Thymus (tissue), 11 donors: Measurements from ENCODE around the gene HOXC10. TPM values are rescaled to one million over a fixed set of nuclear protein-coding genes. Genes with fewer than 3 reads are reported as not detected.
A peak's percentile ranks its signal among the peaks of the same experiment; 100 is the strongest.

Experiments
- DNase-seq, 9 donors: peaks; one replicate each; pipeline ENCODE4 v3.0.0-alpha.2; 2013; ENCODE audit warnings: low spot score in 9 of 9, low read depth in 6 of 9, missing footprints in 1 of 9
- H3K27ac ChIP-seq, 2 donors: one replicate each; pipeline ENCODE4 v1.5.1; 2013; ENCODE audit warnings: control low read depth in 1 of 2, low read depth in 1 of 2, low read length in 1 of 2, mild to moderate bottlenecking in 1 of 2, moderate library complexity in 1 of 2
- H3K27me3 ChIP-seq, 2 donors: one replicate each; pipeline ENCODE4 v1.5.1; 2013; ENCODE audit warnings: low read length in 1 of 2; ENCODE audit not compliant: control insufficient read depth in 2 of 2, insufficient read depth in 1 of 2
- H3K36me3 ChIP-seq, 2 donors: one replicate each; pipeline ENCODE4 v1.5.1; 2013; ENCODE audit warnings: low read length in 1 of 2, mild to moderate bottlenecking in 1 of 2, moderate library complexity in 1 of 2; ENCODE audit not compliant: control insufficient read depth in 2 of 2, insufficient read depth in 2 of 2
- H3K4me1 ChIP-seq, 2 donors: one replicate each; pipeline ENCODE4 v1.5.1; 2013; ENCODE audit warnings: low read length in 2 of 2; ENCODE audit not compliant: control insufficient read depth in 2 of 2, insufficient read depth in 2 of 2
- H3K4me3 ChIP-seq, 2 donors: one replicate each; pipeline ENCODE4 v1.5.1; 2013; ENCODE audit warnings: low read length in 2 of 2, control low read depth in 1 of 2, mild to moderate bottlenecking in 1 of 2
- H3K9me3 ChIP-seq, 2 donors: one replicate each; pipeline ENCODE4 v1.5.1; 2013; ENCODE audit warnings: low read length in 1 of 2, mild to moderate bottlenecking in 1 of 2; ENCODE audit not compliant: control insufficient read depth in 2 of 2, insufficient read depth in 1 of 2
- WGBS: extraction: QIAGEN DNeasy Blood & Tissue Kit; methylation state at CpG from one replicate; pipeline ENCODE4 v1.1.7; 2013; 5-methylcytosine and 5-hydroxymethylcytosine counted together
- polyA plus RNA-seq: library from polyadenylated mRNA; stranded (reverse); fragments of 200-250 nt; gene quantifications from one replicate; pipeline ENCODE4 v1.2.3, GENCODE V29; 2013
- total RNA-seq: library from RNA; stranded (reverse); fragments of 120-200 nt; gene quantifications from one replicate; pipeline ENCODE4 v1.2.4, GENCODE V29; 2013
- donor health status: healthy.

HOXC10 gene
- total and polyA plus RNA-seq, 2 donors, result 0.14 TPM; not detected in 1

- Histone ChIP-seq H3K4me3 (no peak overlapping the region), H3K27ac (no peak overlapping the region), H3K36me3 (no peaks in the 10 kb centered on the region), H3K4me1 (peaks cover 3 to 6% of the 10 kb centered on the region in 2 donors), H3K27me3 (peaks cover 88 to 100% of the 10 kb centered on the region in 2 donors), H3K9me3 (peaks cover 0 to 5% of the 10 kb centered on the region in 2 donors)
- DNase-seq, result no peak
- 6% methylated on average over 26 of the region's 26 CpGs for WGBS
These were observed 20.5 kb downstream of the HOXC10 start for GRCh38 chr12:54005531-54005852.

GRCh38 chr12:54005853-54006558 is 21.1 kb downstream of the HOXC10 start:
- no peaks in the 10 kb centered on the region for H3K36me3 ChIP-seq
- peak; percentile 46 to 85 (median 65) for DNase-seq
- H3K27ac ChIP-seq, result no peak overlapping the region
- H3K9me3 ChIP-seq, result peaks cover 0 to 6% of the 10 kb centered on the region in 2 donors
- WGBS, result 2% methylated on average over 39 of the region's 39 CpGs
- H3K27me3 ChIP-seq, result peaks cover 87 to 100% of the 10 kb centered on the region in 2 donors
- peak overlapping the region in 1 of 2 donors; percentile 40 for H3K4me3 ChIP-seq
- H3K4me1 ChIP-seq, result peaks cover 3 to 6% of the 10 kb centered on the region in 2 donors

- peaks cover 3 to 6% of the 10 kb centered on the region in 2 donors for H3K4me1 ChIP-seq
- peaks cover 85 to 100% of the 10 kb centered on the region in 2 donors for H3K27me3 ChIP-seq
- H3K4me3 ChIP-seq, result peak overlapping the region in 1 of 2 donors; percentile 40
These were observed 21.7 kb downstream of the HOXC10 start for GRCh38 chr12:54006559-54007220.

GRCh38 chr12:54007538-54008259 is 22.8 kb downstream of the HOXC10 start:
- H3K4me1 ChIP-seq, result peaks cover 3 to 6% of the 10 kb centered on the region in 2 donors
- DNase-seq, result no peak
- peaks cover 0 to 4% of the 10 kb centered on the region in 2 donors for H3K9me3 ChIP-seq
- 41% methylated on average over 2 of the region's 2 CpGs for WGBS
- H3K36me3 ChIP-seq, result no peaks in the 10 kb centered on the region
- H3K27me3 ChIP-seq, result peaks cover 85 to 100% of the 10 kb centered on the region in 2 donors
- H3K4me3 ChIP-seq, result no peak overlapping the region
- no peak overlapping the region for H3K27ac ChIP-seq

More at GRCh38 chr12:54006559-54007220, 21.7 kb downstream of the HOXC10 start:
- no peaks in the 10 kb centered on the region for H3K36me3 ChIP-seq
- peaks cover 0 to 6% of the 10 kb centered on the region in 2 donors for H3K9me3 ChIP-seq
- H3K27ac ChIP-seq, result no peak overlapping the region
- 10% methylated on average over 22 of the region's 22 CpGs for WGBS
- DNase-seq, result no peak

- peaks cover 0 to 4% of the 10 kb centered on the region in 2 donors for H3K9me3 ChIP-seq
- H3K4me3 ChIP-seq, result no peak overlapping the region
- 22% methylated on average over 2 of the region's 2 CpGs for WGBS
- H3K36me3 ChIP-seq, result no peaks in the 10 kb centered on the region
- DNase-seq, result no peak
- H3K27ac ChIP-seq, result no peak overlapping the region
- peaks cover 85 to 100% of the 10 kb centered on the region in 2 donors for H3K27me3 ChIP-seq
- H3K4me1 ChIP-seq, result peaks cover 3 to 6% of the 10 kb centered on the region in 2 donors
These were observed 23.3 kb downstream of the HOXC10 start for GRCh38 chr12:54008260-54008552.

GRCh38 chr12:54009171-54010052 is 24.5 kb downstream of the HOXC10 start:
- peaks cover 82 to 100% of the 10 kb centered on the region in 2 donors for H3K27me3 ChIP-seq
- peaks cover 3 to 6% of the 10 kb centered on the region in 2 donors for H3K4me1 ChIP-seq
- H3K27ac ChIP-seq, result no peak overlapping the region
- DNase-seq, result no peak
- no peaks in the 10 kb centered on the region for H3K36me3 ChIP-seq
- H3K4me3 ChIP-seq, result peak overlapping the region in 1 of 2 donors; percentile 19
- peaks cover 0 to 4% of the 10 kb centered on the region in 2 donors for H3K9me3 ChIP-seq
- WGBS, result 4% methylated on average over 51 of the region's 51 CpGs

GRCh38 chr12:54010053-54010971 is 25.4 kb downstream of the HOXC10 start:
- H3K9me3 ChIP-seq, result peaks cover 0 to 4% of the 10 kb centered on the region in 2 donors
- H3K4me1 ChIP-seq, result peaks cover 3 to 6% of the 10 kb centered on the region in 2 donors
- no peaks in the 10 kb centered on the region for H3K36me3 ChIP-seq
- 19% methylated on average over 10 of the region's 10 CpGs for WGBS
- DNase-seq, result no peak
- H3K4me3 ChIP-seq, result no peak overlapping the region
- H3K27ac ChIP-seq, result no peak overlapping the region
- H3K27me3 ChIP-seq, result peaks cover 82 to 100% of the 10 kb centered on the region in 2 donors
